Sigmoid colon (tissue), 4 donors: ENCODE data around the gene OR51I2.

Experiments
- CTCF ChIP-seq, 4 experiments: fragments of 450-650 bp in 3 of 4; fragments of 200-600 bp in 1 of 4; IDR thresholded peaks; one replicate each; pipeline ENCODE4 v1.5.1; 2016 to 2019; ENCODE audit warnings: antibody characterized with exemption in 4 of 4, mild to moderate bottlenecking in 3 of 4, moderate library complexity in 2 of 4
- EP300 ChIP-seq, 4 donors: sonication (generic); formaldehyde crosslinking; IDR thresholded peaks; one replicate each; pipeline ENCODE4 v1.6.1; 2017; ENCODE audit warnings: antibody characterized with exemption in 4 of 4
- POLR2A ChIP-seq, 2 donors: fragments of 450-650 bp; IDR thresholded peaks; one replicate each; pipeline ENCODE4 v1.6.1; 2016; ENCODE audit warnings: antibody characterized with exemption in 2 of 2, mild to moderate bottlenecking in 2 of 2, moderate library complexity in 2 of 2

GRCh38 chr11:5420993-5421392 is 28.1 kb upstream of the OR51I2 start:
- TF ChIP-seq CTCF (IDR thresholded peaks at IDR 0.05) (no peak), POLR2A (IDR thresholded peaks at IDR 0.05) (no peak), EP300 (IDR thresholded peaks at IDR 0.05) (no peak)
